ENCODE measurements around the gene MAPK9.
A peak's percentile ranks its signal among the peaks of the same experiment; 100 is the strongest.
"Not testable (repeated sequence)": the region's sequence is repeated elsewhere in the genome, so short reads cannot be mapped to it uniquely, and the experiment has no call there.

MAPK9 gene

DNA sequence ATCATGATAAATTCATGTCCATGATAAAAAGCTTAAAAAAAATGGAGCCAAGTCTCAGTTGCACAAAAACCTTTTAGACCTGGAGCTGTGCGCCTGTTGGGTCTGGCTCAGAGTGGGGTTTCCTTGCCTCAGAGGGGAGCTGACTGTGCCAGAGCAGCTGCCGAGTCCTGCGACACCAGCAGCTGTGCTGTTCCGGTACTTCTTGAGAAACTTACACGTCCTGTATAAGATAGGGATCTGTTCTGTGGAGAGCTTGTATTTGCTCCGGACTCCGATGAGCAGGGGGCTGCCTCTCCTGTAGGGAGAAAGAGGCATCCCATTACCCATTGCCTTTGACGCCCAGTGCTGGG lies 32.7 kb upstream of the MAPK9 start:
- DNase-seq: no peak

DNA sequence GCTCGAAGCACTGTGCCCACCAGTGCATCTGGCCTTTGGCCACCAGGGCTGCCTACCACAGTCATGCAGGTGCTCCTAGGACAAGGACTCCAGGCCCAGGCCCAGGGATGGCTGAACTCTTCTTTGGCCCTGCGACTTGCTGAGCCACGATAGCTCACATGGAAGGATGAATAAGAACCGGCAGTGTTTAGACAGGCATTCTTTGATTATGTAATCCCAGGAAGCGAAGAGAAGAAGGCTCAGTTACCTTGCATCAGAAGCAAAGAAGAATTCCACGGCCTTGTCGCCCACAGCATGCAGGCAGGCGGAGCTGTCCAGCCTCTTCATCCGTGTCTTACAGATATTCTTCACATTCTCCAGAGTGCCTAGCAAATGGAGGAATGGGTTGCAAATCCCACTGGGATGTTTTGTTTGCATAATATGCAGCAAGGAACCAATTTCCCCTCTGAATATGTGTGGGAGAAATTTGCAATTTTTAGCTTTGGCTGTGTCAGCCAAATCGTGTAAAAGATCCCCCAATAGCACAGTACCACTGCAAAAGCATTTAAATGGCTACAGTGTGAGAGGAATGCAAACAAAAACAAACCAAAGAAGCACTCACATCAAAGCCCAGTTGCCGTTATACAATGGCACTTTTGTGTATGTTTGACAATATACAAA lies 32.2 kb upstream of the MAPK9 start:
- DNase-seq: no peak

DNA sequence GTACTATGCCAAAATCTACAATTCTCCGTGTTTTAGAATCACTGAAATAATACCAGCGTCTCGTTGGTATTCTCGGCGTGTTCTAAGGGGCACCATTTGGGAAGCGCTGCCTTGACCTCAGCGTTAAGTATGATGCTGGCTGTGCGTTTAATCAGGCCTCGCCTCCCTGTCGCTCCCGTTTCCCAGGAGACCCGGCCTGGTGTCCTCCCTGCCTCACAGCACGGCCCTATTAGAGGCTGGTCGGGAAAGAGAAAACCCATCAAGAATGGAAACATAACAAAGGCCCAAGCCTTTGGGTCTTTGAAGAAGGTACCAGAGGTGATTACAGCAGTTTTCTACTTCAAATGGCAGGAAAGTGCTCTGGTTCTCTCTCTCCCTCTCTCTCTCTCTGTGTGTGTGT lies 31.3 kb upstream of the MAPK9 start:
- no peak for DNase-seq

DNA sequence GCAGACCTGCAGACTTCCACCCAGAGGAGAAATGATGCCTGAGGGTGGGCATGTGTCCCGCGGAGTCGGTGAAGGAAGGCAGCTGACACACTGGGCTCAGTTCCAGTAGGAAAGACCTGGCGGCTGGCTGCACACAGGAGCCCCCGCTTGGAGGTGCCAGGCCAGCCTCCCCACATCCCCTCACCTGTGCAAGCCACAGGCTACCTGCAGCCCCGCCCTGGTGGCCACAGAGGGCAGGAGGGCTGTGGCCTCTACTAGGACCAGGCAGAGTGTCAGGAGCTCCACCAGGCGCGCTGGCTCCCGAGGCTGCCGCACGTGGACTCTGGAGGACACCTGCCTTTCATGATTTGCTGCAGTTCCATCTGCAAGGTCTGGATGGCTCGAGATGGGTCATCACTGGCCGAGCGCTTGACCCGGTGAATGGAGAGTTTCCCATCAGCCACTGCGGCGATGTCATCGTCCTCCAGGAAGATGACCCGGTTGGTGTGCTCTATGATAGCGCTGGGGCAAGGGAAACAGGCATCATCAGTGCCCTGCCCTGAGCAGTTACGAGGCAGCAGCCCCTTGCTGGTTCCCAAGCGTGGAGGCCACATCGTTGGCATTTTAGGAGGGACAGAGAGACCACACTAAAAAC lies 26.7 kb upstream of the MAPK9 start:
- DNase-seq: no peak

DNA sequence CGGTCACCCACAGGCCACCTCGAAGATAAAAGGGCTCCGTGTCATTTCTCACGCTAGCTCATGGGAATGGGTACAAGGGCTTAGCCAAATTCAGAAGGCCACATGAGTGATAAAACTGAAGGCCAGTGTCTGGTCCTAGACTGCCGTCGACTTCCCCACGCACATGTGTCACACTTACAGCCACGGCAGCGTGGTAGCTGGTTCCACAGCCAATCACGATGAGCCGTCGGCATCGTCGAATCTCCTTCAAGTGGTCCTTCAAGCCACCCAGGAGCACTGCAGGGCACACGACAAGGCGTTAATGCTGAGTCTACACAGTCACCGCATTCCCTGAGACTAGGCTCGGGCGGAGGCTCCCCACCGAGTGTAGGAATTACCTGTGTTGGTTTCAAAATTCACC lies 24.7 kb upstream of the MAPK9 start:
- no peak for DNase-seq

DNA sequence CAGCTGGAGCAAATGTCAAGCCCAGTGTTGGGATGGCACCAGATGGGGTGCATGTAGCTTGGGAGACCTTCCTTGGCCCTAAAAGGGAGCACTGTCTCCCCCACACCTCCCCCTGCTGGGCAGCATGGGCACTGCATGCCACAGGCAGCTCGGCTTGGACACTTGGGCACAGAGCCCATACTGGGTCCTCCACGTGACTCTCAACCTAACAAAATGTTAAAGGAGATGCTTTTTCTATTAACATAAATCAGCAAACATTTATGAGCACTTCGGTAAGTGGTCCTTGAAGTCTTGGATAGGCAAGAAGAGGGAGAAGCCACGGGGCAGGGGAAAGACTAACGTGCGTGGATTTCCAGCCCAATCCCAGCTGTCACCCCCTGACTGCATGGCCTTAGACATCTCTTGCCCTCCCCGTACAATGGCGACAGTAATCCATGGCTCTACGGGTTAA lies 23.9 kb upstream of the MAPK9 start:
- no peak for DNase-seq

DNA sequence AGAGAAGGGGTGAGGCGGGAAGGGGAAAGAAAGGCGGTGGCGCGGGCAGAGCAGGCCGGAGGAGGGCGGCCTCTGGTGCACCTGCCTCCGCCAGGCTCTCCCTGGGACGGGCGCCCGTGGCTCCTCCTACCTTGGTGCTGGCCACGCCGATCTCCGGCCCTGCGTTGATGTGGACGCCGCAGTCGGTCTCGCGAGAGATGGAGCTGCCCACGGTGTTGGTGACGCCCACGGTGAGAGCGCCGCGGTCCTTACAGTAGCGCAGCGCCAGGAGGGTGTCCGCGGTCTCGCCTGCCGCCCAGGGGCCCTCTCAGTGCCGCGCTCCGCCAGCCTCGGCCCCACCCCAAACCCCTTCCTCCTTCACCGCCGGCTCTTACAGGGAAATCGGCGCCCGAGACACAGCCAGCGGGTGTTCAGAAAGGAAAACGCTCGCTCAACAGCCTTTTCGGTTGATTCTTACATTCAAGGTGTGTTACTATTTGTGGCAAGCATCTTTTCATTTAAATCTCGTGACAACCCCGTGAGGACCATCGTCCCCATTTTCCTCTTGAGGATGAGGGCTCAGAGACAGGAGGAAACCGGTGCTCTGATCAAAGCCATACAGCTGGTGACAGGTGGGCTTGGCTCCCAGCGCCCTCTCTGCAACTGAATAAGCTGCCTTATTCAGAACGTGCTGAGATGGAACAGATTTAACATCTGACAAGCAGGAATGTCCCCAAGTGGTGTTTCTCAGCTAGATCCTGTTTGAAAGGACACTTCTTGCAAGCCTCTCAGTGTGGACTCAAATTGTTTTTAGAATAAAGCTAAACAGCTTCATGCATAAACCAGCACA lies 22.0 kb upstream of the MAPK9 start:
- peak; percentile 76 for DNase-seq

DNA sequence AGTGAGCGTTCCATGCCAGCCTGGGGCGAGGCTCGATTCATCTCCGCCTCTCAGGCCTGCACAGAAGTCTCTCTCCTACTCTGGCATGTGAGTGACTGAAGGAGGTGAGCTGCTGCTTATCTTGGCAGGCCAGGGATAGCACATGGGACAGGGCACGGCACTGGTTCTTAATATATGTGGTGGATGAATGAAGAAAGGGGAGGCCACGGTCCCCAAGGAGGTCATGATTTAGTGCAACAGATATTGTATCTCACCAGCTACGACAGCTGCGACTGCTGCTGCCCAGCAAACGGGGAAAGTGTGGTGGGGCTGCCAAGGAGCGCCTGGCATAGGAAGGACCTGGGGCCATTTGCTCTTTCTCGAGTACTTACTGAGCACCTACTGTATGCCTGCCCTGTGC lies 19.3 kb upstream of the MAPK9 start:
- no peak for DNase-seq

DNA sequence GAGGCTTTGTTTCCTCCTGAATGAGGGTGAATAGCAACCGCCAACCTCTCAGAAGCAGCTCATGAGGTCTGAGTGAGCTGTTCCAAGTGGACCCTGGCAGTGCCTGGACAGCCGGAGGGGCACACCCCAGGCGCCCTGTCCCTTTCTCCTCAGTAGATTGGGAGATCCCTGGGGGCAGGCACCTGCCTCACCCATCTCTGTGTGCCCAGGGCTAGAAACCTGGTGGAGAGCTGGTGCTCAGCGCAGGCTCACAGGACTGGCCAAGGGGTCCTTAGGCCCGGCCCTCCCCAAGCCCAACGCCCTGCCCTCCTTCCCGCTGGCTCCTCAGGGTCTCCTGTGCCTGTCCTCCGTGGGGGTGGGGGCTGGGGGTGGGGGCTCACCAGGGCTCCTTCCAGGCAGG lies 14.9 kb upstream of the MAPK9 start:
- DNase-seq: no peak

DNA sequence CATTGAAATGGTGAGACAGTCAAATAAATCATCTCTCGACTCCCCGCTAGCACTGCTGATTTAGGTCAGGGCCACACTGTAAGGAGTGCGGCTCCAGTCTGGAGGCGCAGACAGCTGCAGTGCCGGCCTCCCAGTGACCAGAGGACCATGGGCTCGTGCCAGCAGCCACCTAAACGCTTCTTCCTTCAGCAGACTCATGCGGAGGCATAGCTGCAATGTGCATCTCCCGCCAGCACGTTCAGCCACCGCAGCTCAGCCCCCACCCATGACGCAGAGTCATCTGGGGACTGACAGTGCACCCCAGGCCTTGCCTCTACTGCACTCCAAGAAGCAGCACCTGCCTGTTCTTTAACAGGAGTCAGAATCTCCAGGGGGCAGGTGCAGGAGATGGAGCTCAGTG lies 13.6 kb upstream of the MAPK9 start:
- no peak for DNase-seq

DNA sequence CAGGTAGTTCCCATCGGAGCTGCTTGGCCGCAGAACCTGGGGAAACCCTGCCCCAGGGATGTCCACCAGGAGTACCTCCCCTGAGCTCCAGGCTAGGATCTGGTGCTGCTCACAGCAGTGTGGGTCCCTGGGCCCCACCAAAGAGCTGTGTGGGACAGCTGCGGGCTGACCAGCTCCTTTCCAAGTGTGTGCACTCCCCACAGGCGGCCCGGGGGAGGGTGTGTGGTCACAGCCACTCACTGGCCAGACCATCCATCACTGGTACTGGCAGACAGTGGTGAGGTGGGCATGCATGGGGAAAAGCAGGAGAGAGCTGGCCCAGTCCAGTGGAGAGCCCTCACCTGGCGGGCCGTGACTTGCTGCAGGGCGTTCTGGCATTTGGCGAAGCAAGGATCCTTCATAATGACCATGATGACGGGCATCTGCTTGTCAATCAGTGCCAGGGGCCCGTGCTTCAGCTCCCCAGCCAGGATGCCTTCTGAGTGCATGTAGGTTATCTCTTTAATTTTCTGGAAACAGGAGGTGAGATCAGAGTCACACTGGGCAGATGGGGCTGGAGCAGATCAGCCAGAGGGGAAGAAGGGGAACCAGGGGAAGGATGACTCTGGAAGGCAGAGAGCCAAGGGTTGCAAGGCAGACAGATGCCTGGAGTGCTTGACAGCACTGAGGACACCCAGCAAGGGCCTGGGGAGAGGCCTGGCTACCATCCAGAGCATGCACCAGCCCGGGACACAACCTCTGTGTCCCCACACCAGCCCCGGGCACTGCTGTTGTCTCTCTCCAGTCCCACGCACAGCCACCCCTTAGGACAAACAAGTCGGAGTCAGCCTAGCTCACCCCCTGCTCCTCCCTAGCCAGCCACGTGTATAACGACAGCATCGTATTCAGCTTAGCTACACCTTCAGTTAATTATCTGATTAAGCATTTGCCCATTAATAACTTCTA lies 12.8 kb upstream of the MAPK9 start:
- DNase-seq: no peak

DNA sequence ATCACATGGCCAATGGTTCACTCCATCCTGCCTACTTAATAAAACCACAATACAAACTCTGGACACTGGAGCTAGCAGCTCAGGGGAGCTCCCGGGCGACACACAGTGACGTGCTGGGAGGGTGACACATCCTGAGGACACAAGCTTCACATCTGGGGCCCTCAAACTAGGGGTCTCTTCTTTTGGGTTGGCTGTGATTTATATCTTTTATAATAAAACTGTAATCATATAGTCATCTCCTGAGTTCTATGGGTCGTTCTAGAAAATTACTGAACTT lies 12.1 kb upstream of the MAPK9 start:
- DNase-seq: no peak

DNA sequence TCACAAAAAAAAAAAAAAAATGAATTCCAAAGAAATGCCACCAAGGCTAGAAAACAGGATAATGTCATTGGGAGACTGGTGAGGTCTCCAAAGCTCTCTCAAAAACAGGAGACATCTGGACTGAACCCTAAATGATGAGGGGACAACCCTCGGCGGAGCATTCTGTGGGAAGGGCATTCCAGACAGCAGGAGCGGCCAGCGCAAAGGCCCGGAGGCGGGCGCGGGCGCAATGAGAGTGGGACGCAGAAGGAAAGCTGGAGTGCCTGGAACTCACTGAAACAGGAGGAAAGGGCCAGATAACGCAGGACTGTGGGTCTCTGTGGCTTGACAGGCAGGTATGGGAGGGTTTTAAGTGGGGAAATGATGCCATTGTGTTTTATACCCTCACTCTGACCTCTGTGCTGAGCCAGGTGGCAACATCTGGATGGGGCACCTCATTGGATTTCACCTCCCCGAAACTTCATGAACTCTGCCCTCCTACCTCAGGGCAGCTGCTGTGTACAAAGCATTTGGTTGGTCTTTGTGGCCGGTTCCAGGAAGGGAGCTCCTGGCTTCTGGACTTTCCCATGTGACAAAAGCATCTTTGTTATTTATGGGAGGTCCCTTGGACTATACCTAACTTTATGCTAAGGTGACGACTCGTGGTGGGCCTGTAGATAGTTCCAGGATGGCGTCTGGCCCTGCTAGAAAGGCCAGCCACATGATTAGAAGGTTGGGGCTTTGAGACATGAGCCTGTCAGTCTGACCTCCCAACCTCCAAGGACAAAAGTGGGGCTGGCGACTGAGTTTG lies 11.5 kb upstream of the MAPK9 start:
- no peak for DNase-seq

DNA sequence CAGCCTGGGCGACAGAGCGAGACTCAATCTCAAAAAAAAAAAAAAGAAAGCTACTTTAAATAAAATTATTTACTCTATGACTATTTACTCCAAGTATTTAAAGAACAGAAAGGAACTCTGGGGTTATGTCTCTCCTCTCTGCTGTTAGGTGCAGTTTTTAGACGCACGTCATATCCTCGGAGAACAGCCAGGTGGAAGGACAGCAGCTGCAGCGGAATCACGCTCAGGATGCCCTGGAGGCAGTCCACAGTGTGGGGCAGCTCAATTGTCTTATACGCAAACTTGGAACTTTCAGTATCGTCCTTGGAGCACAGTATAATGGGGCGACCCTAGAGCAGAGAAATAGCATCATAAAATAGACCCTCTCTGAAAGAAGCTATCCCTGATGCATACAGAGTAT lies 10.4 kb upstream of the MAPK9 start:
- no peak for DNase-seq

DNA sequence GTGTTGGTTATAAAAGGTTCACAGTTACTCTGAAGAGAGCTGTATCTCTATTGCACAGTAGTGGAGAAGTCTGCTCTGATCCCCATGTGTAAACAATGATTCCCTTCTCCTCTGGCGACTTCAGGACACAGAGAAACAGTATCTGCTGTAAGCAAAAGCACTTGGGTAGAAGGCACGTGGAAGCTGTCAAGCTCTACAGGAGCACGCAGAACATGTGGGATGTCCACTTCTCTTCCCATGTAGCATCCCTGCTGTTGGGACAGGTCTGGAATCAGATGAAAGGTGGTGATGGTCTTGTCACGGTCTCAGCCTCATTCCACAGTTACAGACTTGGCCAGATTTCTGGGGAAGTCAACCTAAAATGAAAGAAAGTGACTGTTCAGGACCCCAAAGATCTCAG lies 9.4 kb upstream of the MAPK9 start:
- no peak for DNase-seq

DNA sequence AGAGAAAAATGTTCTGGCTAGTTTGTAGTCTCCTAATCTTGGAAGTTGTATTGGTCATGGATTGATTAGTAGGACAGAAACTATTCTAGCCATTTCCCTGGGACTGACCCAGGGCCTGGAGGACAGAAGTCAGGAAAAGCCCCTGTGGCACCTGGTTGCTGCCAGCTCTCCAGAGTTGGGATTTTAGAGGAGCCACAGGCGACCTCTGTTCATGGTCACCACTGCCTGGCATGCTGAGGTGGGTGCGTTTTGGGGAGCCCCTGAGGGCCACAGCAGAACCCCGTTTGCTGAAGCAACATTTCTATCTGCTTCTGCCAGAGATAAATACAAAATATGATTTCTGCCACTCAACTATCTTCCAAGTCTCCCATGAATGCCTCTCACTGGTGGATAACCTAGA lies 7.6 kb upstream of the MAPK9 start:
- no peak for DNase-seq

DNA sequence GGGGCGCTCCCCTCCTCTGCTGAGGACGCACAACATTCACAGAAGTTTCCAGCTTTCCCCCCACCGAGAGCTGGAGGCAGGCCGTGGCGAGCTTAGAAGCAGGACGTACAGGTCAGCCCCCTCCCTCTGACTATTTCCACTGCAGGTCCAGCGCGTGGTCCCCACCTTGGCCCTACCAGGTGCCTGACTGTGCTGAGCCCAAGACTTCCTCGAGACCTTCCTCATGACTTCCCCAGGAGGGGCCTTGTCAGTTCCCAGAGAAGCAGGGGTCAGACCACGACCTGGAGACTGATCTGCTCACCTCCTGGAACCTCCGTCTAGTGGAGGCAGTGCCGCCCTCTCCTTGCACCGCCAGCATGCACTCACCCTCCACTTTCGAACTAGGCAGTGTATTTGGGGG lies 7.1 kb upstream of the MAPK9 start:
- not testable (repeated sequence) for DNase-seq

DNA sequence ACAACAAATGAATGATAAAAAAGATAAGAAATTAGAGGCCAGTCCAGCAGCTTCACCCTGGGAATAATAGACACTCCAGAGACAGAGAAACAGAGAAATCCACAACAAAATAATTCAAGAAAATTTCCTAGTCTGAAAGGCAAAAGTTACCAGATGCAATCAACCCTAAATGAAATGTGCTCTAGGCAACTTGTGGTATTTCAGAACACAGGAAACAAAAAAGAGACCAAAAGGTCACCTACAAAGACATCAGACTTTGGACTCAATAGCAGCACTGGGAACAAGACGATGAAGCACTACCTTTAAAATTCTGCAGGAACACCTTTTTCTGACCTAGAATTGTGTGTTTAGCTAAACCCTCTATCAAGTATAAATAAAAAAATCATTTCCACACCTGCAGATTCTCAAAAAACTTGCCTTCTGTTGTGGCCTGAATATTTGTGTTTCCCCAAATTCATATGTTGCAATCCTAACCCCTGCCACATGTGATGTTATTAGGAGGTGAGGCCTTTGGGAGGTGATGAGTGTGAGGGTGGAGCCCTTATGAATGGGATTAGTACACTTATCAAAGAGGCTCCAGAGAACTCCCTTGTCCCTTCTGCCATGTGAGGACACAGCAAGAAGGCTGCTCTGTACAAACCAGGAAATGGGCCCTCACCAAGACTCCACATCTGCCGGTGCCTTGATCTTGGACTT lies 5.9 kb upstream of the MAPK9 start:
- DNase-seq: no peak

DNA sequence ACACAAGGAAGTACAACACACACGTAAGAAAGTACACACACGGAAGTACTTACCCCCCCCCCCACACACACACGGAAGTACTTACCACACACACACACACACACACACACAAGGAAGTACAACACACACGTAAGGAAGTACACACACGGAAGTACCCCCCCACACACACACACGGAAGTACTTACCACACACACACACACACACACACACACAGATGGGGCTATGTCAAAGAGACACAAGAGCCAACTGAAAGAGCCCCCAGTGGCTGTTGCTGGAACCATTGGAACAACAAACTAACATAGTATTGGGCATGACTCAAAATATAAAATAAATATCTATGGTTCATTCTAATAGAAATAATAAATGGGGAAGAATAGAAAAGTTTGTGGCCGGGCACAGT lies 4.9 kb upstream of the MAPK9 start:
- DNase-seq: no peak

DNA sequence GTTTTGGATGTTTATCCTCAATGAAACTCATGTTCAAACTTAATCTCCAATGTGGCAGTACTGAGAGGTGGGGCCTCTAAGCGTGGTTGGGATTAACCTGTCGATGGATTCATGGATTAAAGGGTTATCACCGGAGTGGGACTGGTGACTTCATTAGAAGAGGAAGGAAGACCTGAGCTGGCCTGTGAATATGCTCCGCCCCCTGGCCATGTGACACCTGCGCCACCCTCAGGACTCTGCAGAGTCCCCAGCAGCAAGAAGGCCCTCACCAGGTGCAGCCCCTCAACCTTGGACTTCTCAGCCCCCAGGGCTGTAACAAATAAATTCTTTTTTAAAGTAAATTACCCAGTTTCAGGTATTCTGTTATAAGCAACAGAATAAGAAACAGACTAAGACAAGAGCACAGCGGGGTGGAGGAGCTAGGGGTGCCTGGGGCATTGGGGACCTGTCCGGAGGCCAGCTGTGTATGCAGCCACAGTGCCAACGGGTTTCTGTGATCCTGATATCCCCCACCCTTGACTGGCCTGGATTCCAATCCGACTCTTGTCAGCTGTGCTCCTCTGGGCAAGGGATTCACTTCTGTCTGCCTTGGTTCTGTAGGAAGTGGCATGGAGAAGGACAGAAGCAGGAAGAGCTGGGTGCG lies 3.2 kb upstream of the MAPK9 start:
- DNase-seq: no peak

DNA sequence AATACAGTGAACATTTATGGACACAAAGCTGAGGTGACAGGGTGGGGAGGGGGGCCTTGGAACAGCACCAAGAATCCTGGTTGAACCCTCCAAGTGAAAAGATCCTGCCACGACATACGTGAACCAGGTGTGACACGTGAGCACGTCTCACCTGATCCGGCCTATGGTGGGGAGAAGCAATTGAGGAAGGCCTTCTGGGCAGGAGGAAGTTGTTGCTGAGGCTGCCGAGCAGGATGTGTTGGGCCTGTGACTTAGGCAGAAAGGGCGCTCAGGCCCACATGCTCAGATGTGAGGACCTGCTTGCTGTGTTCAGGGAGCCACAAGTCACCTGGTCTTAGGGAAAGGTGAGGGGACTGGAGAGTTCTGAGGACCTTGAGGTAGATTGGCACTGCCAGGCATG lies 2.5 kb upstream of the MAPK9 start:
- no peak for DNase-seq

Data from NCI-H1105 (cell line).